ENCODE measurements around the gene AHCYL2.

Gene AHCYL2

GRCh38 chr7:129224251-129225205, at the start of gene AHCYL2:
Gene AHCYL2, plus strand, starts transcription at chr7:129225030.
- peak within 1 kb of the TSS; percentile 59 for H3K4me3 ChIP-seq (ENCODE audit: control insufficient read depth, low read depth, low read length)
- no peak for TF ChIP-seq CTCF (IDR thresholded peaks at IDR 0.05; ENCODE audit: control insufficient read depth, insufficient read depth, low read depth, low read length, missing control alignments)
- peak; percentile 79 for DNase-seq (ENCODE audit: low read depth)

DNA sequence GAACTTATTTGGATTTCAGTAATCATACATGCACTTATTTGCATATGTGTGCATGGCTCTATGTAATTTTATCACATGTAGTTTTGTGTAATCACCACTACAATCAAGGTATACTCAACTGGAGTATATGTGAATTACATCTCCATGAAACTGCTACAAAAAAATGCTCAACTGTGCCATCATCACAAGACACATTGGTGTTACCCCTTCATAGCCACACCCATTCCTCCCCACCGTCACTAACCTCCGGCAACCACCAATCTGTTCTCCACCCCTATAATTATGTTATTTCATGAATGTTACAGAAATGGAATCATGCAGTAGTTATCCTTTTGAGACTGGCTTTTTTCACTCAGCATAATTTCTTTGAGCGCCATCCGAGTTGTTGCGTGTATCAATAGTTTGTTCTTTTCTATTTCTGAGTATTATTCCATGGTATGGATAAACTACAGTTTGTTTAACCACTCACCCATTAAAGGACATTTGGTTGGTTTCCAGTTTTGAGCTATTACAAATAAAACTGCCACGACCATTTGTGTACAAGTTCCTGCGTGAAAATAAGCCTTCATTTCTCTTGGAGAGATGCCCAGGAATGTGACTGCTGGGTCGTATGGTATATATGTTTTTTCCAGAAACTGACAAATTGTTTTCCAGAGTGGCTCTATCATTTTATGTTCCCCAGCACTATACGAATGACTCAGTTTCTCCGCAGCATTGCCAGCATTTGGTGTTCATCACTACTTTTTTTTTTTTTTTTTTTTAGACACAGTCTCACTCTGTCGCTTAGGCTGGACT, 47.7 kb upstream of the AHCYL2 start:
- no peak for TF ChIP-seq CTCF (IDR thresholded peaks at IDR 0.05; ENCODE audit: control insufficient read depth, insufficient read depth, low read depth, low read length, missing control alignments)
- DNase-seq (ENCODE audit: low read depth) = no peak
- H3K4me3 ChIP-seq (ENCODE audit: control insufficient read depth, low read depth, low read length) = no peak overlapping the region

DNA sequence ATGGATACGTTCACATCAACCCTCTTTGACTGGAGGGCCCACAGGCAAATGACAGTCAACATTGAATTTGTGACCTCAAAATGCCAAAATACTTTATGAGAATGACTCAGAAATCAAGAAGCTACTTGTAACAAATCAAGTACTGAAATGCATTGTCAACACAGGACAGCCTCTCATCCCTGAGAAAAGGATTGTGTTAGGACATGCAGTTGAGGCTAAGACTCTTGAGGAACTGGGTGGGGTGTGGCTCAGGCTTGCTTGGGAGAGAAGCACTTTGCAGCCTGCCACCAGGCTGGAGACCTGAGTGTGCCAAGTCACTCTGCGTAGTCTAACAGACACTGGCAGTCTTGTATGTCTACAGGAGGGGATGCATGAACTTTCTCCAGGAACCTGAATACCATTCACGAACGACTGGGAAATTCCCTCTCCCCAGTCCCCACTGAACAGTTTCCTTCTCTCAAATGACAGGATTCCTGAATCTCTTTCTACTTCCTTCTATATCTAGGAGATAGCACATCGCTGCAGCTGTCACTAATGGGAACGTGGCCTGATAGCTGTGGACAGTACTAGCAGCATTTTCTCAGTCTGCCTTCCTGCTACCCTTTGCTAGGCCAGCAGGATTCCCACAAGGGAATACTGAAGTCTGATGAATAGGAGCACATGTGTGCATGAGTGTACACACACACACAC, 39.7 kb upstream of the AHCYL2 start:
- DNase-seq (ENCODE audit: low read depth) = no peak
- no peak for TF ChIP-seq CTCF (IDR thresholded peaks at IDR 0.05; ENCODE audit: control insufficient read depth, insufficient read depth, low read depth, low read length, missing control alignments)
- H3K4me3 ChIP-seq (ENCODE audit: control insufficient read depth, low read depth, low read length) = no peak overlapping the region

DNA sequence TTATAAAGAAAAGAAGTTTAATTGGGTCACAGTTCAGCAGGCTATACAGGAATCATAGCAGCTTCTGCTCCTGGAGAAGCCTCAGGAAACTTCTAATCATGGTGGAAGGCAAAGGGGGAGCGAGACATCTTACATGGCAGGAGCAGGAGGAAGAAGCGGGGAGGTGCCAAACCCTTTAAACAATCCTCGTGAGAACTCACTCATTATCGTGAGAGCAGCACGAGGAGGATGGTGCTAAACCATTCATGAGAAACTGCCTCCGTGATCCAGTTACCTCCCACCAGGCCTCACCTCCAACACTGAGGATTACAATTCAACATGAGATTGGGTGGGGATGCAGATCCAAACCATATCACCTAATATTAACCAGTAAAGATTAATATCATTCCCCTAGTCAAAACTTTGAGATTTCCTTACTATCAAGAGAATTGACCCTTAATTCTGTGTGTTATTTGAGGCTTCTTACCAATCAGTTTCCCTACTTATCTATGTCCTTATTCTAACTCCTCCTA, 38.0 kb upstream of the AHCYL2 start:
- no peak for DNase-seq (ENCODE audit: low read depth)
- no peak overlapping the region for H3K4me3 ChIP-seq (ENCODE audit: control insufficient read depth, low read depth, low read length)
- no peak for TF ChIP-seq CTCF (IDR thresholded peaks at IDR 0.05; ENCODE audit: control insufficient read depth, insufficient read depth, low read depth, low read length, missing control alignments)

- peak overlapping the region; percentile 70 for H3K4me3 ChIP-seq (ENCODE audit: control insufficient read depth, low read depth, low read length)
- no peak for TF ChIP-seq CTCF (IDR thresholded peaks at IDR 0.05; ENCODE audit: control insufficient read depth, insufficient read depth, low read depth, low read length, missing control alignments)
- DNase-seq (ENCODE audit: low read depth) = no peak
Observed at GRCh38 chr7:129187681-129188371, 37.0 kb upstream of the AHCYL2 start.
